Measurements from ENCODE around the gene TNN. TPM values are rescaled to one million over a fixed set of nuclear protein-coding genes. Genes with fewer than 3 reads are reported as not detected.
"Not testable (repeated sequence)": the region's sequence is repeated elsewhere in the genome, so short reads cannot be mapped to it uniquely, and the experiment has no call there.

The TNN gene, protein sequence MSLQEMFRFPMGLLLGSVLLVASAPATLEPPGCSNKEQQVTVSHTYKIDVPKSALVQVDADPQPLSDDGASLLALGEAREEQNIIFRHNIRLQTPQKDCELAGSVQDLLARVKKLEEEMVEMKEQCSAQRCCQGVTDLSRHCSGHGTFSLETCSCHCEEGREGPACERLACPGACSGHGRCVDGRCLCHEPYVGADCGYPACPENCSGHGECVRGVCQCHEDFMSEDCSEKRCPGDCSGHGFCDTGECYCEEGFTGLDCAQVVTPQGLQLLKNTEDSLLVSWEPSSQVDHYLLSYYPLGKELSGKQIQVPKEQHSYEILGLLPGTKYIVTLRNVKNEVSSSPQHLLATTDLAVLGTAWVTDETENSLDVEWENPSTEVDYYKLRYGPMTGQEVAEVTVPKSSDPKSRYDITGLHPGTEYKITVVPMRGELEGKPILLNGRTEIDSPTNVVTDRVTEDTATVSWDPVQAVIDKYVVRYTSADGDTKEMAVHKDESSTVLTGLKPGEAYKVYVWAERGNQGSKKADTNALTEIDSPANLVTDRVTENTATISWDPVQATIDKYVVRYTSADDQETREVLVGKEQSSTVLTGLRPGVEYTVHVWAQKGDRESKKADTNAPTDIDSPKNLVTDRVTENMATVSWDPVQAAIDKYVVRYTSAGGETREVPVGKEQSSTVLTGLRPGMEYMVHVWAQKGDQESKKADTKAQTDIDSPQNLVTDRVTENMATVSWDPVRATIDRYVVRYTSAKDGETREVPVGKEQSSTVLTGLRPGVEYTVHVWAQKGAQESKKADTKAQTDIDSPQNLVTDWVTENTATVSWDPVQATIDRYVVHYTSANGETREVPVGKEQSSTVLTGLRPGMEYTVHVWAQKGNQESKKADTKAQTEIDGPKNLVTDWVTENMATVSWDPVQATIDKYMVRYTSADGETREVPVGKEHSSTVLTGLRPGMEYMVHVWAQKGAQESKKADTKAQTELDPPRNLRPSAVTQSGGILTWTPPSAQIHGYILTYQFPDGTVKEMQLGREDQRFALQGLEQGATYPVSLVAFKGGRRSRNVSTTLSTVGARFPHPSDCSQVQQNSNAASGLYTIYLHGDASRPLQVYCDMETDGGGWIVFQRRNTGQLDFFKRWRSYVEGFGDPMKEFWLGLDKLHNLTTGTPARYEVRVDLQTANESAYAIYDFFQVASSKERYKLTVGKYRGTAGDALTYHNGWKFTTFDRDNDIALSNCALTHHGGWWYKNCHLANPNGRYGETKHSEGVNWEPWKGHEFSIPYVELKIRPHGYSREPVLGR (N-terminal part only)
- total RNA-seq = 0.18 TPM
- long read RNA-seq = 0 reads

DNA sequence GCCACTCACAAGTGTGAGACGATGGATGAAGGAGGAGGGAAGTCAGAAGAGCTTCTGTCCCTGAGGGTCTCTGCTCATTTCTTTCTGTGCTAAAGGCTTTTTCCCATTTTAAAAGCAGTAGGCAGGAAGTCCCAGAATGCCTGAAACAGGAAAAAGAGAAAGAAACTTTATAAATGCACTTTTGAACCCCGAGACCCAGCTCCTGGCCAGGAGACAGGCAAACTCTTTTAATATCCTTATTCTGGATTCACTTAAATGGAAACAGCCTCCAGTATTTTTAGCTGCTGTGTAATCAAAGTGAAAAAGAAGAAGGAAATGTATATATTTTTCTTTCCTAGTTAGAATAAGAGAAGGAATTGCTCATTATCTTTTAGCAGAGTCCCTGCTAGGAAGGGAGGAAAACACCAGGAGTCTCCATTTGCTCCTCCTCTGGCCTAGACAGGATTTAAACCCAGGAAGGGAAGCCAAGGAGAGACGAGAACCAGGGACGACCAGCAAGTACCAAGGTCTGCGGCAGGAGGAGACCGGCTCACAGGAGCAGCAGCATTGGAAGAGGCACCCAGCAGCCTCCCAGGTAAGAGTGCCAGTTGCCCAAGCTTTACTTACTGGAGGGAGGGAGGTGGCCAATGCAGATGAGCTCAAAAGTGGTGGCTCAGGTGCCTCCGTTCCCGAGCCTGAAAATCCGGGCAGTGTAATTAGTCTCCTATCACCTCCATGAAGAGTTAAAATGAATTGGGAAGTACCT lies at the start of gene TNN:
Gene TNN (plus strand): TSS at position 472 of the 745 bp plus-strand sequence. CDS start 9,586 bp downstream, outside the sequence.
- H3K36me3 ChIP-seq = no peaks in the 10 kb centered on the region
- TF ChIP-seq, protein P1, sequence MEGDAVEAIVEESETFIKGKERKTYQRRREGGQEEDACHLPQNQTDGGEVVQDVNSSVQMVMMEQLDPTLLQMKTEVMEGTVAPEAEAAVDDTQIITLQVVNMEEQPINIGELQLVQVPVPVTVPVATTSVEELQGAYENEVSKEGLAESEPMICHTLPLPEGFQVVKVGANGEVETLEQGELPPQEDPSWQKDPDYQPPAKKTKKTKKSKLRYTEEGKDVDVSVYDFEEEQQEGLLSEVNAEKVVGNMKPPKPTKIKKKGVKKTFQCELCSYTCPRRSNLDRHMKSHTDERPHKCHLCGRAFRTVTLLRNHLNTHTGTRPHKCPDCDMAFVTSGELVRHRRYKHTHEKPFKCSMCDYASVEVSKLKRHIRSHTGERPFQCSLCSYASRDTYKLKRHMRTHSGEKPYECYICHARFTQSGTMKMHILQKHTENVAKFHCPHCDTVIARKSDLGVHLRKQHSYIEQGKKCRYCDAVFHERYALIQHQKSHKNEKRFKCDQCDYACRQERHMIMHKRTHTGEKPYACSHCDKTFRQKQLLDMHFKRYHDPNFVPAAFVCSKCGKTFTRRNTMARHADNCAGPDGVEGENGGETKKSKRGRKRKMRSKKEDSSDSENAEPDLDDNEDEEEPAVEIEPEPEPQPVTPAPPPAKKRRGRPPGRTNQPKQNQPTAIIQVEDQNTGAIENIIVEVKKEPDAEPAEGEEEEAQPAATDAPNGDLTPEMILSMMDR (IDR thresholded peaks at IDR 0.05) = no peak
- H3K4me1 ChIP-seq = no peaks in the 10 kb centered on the region
- ATAC-seq = no peak
- no peak for DNase-seq
- H3K27ac ChIP-seq = no peak within 1 kb of the TSS
- H3K4me3 ChIP-seq = no peak within 1 kb of the TSS
- intact Hi-C loops (cut with DNase I) = no loop called here
- no peaks in the 10 kb centered on the region for H3K27me3 ChIP-seq (ENCODE audit: low read depth)
- no peaks in the 10 kb centered on the region for H3K9me3 ChIP-seq

DNA sequence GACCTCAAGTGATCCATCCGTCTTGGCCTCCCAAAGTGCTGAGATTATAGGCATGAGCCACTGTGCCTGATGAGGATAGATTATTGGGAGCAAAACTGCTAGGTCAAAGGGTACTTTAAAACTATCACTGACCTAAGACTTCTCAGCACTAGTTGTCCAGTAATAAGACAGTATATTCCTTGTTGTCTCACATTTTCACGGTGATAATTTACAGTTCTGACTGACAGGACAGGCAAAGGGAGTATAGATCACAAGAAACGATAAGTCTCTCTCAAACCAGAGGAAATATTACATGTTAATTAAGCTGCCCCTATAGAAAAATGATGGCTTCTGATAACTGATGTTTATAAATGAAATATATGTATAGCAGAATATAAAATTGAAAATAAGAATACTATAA lies 48.1 kb upstream of the TNN start:
- Histone ChIP-seq H3K4me1 (peaks cover 21% of the 10 kb centered on the region), H3K9me3 (no peaks in the 10 kb centered on the region), H3K27me3 (ENCODE audit: low read depth) (no peaks in the 10 kb centered on the region), H3K4me3 (no peak overlapping the region), H3K36me3 (peaks cover 46% of the 10 kb centered on the region), H3K27ac (no peak overlapping the region)
- DNase-seq = no peak
- intact Hi-C loops (cut with DNase I) = no loop called here
- TF ChIP-seq, protein P1 (IDR thresholded peaks at IDR 0.05) = no peak
- ATAC-seq = no peak

DNA sequence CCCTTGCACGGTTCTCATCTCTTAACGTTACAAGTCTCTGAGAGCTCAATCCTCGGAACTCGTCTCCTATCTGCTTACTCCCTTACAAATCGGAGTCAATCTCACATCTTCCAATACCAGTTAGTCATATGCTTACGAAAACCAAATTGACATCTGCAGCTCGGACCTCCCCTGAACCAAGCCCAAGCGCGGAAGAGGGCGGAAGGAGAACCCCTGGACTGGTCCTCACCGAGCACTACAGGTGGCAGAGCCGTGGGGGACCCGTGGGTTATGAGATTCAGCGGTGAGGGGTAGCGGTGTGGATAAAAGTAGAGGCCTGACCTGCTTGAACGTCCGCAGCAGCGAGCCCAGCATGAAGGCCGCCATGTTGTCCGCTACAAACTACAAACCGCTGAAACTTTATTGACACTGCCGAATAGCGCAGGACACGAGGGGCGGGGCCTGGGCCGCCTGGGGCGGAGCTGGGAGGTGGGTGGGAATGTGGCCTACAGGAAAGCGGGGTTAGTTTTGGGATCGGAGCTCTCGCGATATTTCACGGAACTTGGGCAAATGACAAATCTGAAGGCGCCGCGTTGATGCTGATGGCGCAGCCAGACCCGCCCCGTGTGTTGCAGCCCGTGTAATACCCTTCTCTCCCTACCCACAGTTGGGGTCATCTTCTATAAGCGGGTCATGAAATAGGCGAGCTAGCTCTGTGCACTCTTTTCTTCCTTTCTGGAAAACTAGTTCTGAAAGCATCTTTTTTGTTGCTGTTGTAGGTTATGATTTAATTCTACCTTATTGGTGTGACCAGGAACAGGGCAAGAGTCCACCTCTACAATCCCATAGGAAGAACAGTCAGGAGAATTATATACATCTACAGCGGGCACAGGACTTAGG lies 44.4 kb upstream of the TNN start, which contains the start of gene MRPS14:
Gene MRPS14 (minus strand): TSS at position 383 of the 879 bp plus-strand sequence. CDS start 17 bp downstream, at position 366.
- DNase-seq = peak; percentile 97
- peak within 1 kb of the TSS; percentile 80 for H3K27ac ChIP-seq
- no peaks in the 10 kb centered on the region for H3K9me3 ChIP-seq
- peak within 1 kb of the TSS; percentile 79 for H3K4me3 ChIP-seq
- intact Hi-C loops (cut with DNase I) = no loop called here
- peaks cover 21% of the 10 kb centered on the region for H3K4me1 ChIP-seq
- H3K36me3 ChIP-seq = peaks cover 8% of the 10 kb centered on the region
- peak; percentile 100 for ATAC-seq
- TF ChIP-seq, protein P1 (IDR thresholded peaks at IDR 0.05) = no peak
- H3K27me3 ChIP-seq (ENCODE audit: low read depth) = no peaks in the 10 kb centered on the region

DNA sequence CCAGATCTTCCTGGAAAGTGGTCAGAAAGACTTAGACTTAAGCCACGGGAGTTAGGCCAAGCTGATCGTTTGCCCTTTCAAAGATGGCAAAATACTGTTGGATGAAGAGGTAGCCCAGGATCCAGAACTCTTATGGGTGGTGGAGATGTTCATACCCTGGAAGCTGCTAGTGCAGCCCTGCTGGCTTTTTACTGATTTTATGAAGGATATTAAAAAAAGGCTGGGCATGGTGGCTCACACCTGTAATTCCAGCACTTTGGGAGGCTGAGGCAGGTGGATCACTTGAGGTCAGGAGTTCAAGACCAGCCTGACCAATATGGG lies 43.8 kb upstream of the TNN start:
- Histone ChIP-seq H3K4me1 (peaks cover 21% of the 10 kb centered on the region), H3K4me3 (peak overlapping the region; percentile 79), H3K27ac (peak overlapping the region; percentile 80)
- H3K27me3 ChIP-seq (ENCODE audit: low read depth); H3K36me3 ChIP-seq; intact Hi-C loops (cut with DNase I); H3K9me3 ChIP-seq; DNase-seq; ATAC-seq: not testable (repeated sequence)

DNA sequence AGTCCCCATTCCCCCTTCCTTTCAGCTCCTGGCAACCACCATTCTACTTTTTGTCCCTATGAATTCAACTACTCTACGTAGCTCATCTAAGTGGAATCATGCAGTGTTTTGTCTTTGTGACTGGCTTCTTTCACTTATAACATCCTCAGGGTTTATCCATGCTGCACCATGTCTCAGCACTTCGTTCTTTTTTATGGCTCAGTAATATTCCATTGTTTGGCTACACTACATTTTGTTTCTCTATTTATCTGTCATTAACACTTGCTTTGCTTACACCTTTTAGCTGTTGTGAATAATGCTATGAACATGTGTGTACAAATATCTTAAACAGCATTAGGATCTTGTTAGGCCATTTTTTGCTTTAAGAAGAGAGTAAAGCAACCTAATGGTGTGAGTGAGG lies 42.9 kb upstream of the TNN start:
- Histone ChIP-seq H3K36me3 (peaks cover 5% of the 10 kb centered on the region), H3K9me3 (no peaks in the 10 kb centered on the region), H3K27me3 (ENCODE audit: low read depth) (no peaks in the 10 kb centered on the region), H3K4me3 (no peak overlapping the region), H3K27ac (no peak overlapping the region), H3K4me1 (peaks cover 21% of the 10 kb centered on the region)
- no peak for ATAC-seq
- TF ChIP-seq, protein P1 (IDR thresholded peaks at IDR 0.05) = no peak
- no peak for DNase-seq
- intact Hi-C loops (cut with DNase I) = no loop called here

Measured in lower lobe of right lung (tissue), 2 donors.